Peyer's patch (tissue), 4 donors: ENCODE data around the gene C7. TPM values are rescaled to one million over a fixed set of nuclear protein-coding genes. Genes with fewer than 3 reads are reported as not detected.

Experiments used
- DNase-seq, 3 donors: peaks; one replicate each; pipeline ENCODE4 v3.0.0-alpha.2; 2017 to 2019
- H3K27ac ChIP-seq, 4 donors: fragments of 200-600 bp; sonication (generic); one replicate each; pipeline ENCODE4 v1.5.1; 2016 to 2019
- H3K27me3 ChIP-seq, 2 donors: fragments of 200-600 bp; sonication (generic); one replicate each; pipeline ENCODE4 v1.5.1; 2019
- H3K36me3 ChIP-seq, 3 donors: fragments of 200-600 bp; sonication (generic); one replicate each; pipeline ENCODE4 v1.5.1; 2016 to 2019
- H3K4me1 ChIP-seq, 4 donors: fragments of 200-600 bp; sonication (generic); one replicate each; pipeline ENCODE4 v1.5.1; 2016 to 2019
- H3K4me3 ChIP-seq, 4 donors: fragments of 200-600 bp; sonication (generic); 1 replicate in 3 of 4; 2 replicates in 1 of 4; pipeline ENCODE4 v1.5.1; 2016 to 2019; ENCODE audit warnings: mild to moderate bottlenecking in 1 of 4
- H3K9me3 ChIP-seq, 4 donors: fragments of 200-600 bp; sonication (generic); one replicate each; pipeline ENCODE4 v1.5.1; 2016 to 2019; ENCODE audit warnings: mild to moderate bottlenecking in 1 of 4
- POLR2A ChIP-seq, 2 donors: fragments of 450-650 bp; IDR thresholded peaks; one replicate each; pipeline ENCODE4 v1.5.1; 2017; ENCODE audit warnings: antibody characterized with exemption in 2 of 2, mild to moderate bottlenecking in 2 of 2, moderate library complexity in 2 of 2
- total RNA-seq, 4 donors: library from RNA; depleted of rRNA; stranded (reverse); fragments of >200 nt; gene quantifications; one replicate each; pipeline ENCODE4 v1.1.0, GENCODE V29; 2016
- TF ChIP-seq, protein P1 (sequence below), 6 experiments: fragments of 450-650 bp in 4 of 6; fragments of 200-600 bp in 2 of 6; sonication (generic) in 1 of 6; IDR thresholded peaks; one replicate each; pipeline ENCODE4 v1.5.1; 2017 to 2019; ENCODE audit warnings: antibody characterized with exemption in 6 of 6, mild to moderate bottlenecking in 3 of 6, moderate library complexity in 1 of 6

Gene C7
- total RNA-seq, 4 donors from 2014 or later = 42.2 to 287 (median 56.4) TPM

GRCh38 chr5:40976041-40976440 lies 66.7 kb downstream of the C7 start:
- H3K36me3 ChIP-seq = no peaks in the 10 kb centered on the region
- no peak for TF ChIP-seq POLR2A (IDR thresholded peaks at IDR 0.05)
- TF ChIP-seq, protein P1, sequence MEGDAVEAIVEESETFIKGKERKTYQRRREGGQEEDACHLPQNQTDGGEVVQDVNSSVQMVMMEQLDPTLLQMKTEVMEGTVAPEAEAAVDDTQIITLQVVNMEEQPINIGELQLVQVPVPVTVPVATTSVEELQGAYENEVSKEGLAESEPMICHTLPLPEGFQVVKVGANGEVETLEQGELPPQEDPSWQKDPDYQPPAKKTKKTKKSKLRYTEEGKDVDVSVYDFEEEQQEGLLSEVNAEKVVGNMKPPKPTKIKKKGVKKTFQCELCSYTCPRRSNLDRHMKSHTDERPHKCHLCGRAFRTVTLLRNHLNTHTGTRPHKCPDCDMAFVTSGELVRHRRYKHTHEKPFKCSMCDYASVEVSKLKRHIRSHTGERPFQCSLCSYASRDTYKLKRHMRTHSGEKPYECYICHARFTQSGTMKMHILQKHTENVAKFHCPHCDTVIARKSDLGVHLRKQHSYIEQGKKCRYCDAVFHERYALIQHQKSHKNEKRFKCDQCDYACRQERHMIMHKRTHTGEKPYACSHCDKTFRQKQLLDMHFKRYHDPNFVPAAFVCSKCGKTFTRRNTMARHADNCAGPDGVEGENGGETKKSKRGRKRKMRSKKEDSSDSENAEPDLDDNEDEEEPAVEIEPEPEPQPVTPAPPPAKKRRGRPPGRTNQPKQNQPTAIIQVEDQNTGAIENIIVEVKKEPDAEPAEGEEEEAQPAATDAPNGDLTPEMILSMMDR (IDR thresholded peaks at IDR 0.05) = no peak
- no peaks in the 10 kb centered on the region for H3K4me1 ChIP-seq
- no peaks in the 10 kb centered on the region for H3K27me3 ChIP-seq
- no peak overlapping the region for H3K4me3 ChIP-seq
- no peak for DNase-seq
- H3K27ac ChIP-seq = no peak overlapping the region
- no peaks in the 10 kb centered on the region for H3K9me3 ChIP-seq

- TF ChIP-seq POLR2A (IDR thresholded peaks at IDR 0.05) = no peak
- TF ChIP-seq, protein P1 (IDR thresholded peaks at IDR 0.05) = no peak
- no peak for DNase-seq
- H3K9me3 ChIP-seq = no peaks in the 10 kb centered on the region
- H3K4me3 ChIP-seq = no peak overlapping the region
- no peaks in the 10 kb centered on the region for H3K27me3 ChIP-seq
- no peak overlapping the region for H3K27ac ChIP-seq
- H3K4me1 ChIP-seq = no peaks in the 10 kb centered on the region
- no peaks in the 10 kb centered on the region for H3K36me3 ChIP-seq
Measured at GRCh38 chr5:40976836-40977235, 67.5 kb downstream of the C7 start.

DNA sequence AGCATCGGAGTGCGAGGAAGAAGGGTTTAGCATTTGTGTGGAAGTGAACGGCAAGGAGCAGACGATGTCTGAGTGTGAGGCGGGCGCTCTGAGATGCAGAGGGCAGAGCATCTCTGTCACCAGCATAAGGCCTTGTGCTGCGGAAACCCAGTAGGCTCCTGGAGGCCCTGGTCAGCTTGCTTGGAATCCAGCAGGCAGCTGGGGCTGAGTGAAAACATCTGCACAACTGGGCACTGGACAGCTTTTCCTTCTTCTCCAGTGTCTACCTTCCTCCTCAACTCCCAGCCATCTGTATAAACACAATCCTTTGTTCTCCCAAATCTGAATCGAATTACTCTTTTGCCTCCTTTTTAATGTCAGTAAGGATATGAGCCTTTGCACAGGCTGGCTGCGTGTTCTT lies 72.1 kb downstream of the C7 start:
- Histone ChIP-seq H3K27me3 (no peaks in the 10 kb centered on the region), H3K4me3 (no peak overlapping the region), H3K27ac (no peak overlapping the region), H3K36me3 (no peaks in the 10 kb centered on the region), H3K4me1 (no peaks in the 10 kb centered on the region), H3K9me3 (no peaks in the 10 kb centered on the region)
- TF ChIP-seq, protein P1 (IDR thresholded peaks at IDR 0.05) = no peak
- TF ChIP-seq POLR2A (IDR thresholded peaks at IDR 0.05) = no peak
- DNase-seq = no peak

DNA sequence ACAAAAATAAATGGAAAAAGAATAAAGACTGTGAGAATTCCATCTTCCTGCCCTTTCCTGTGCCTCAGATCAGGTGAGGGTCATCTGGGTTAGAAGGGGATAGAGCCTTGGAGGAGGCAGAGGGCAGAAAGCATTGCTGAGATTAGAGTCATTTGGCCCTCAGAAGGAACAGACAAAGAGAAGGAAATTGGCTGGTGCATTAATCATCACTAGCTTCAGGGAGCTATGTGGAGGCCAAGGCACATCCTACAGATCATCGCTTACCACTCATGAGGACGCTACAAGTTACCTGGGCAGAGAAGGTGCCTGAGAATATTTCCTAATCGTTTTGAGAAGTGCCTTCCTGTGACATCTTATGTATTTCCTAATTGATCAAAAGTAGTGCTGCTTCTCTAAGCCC lies 74.5 kb downstream of the C7 start:
- no peak for DNase-seq
- TF ChIP-seq, protein P1 (IDR thresholded peaks at IDR 0.05) = no peak
- no peak for TF ChIP-seq POLR2A (IDR thresholded peaks at IDR 0.05)
- no peaks in the 10 kb centered on the region for H3K4me1 ChIP-seq
- no peak overlapping the region for H3K27ac ChIP-seq
- no peaks in the 10 kb centered on the region for H3K9me3 ChIP-seq
- no peaks in the 10 kb centered on the region for H3K36me3 ChIP-seq
- H3K4me3 ChIP-seq = no peak overlapping the region
- no peaks in the 10 kb centered on the region for H3K27me3 ChIP-seq

DNA sequence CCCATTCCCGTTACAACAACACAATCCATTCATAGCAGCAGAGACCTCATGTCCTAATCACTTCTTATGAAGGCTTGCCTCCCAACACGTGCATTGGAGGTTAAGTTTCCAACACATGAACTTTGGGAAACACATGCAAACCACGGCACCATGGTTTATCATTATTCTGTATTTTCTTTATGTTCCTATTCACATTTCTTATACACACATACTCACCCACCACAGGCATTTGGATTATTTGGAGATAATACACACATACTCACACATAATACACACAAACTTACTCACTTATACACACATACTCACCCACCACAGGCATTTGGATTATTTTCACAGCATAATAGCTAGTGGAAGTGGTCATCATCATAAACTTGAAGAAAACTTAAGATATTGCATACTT lies 75.6 kb downstream of the C7 start:
- DNase-seq = no peak
- Histone ChIP-seq H3K4me1 (no peaks in the 10 kb centered on the region), H3K27ac (no peak overlapping the region), H3K4me3 (no peak overlapping the region), H3K36me3 (no peaks in the 10 kb centered on the region), H3K27me3 (no peaks in the 10 kb centered on the region), H3K9me3 (no peaks in the 10 kb centered on the region)
- TF ChIP-seq POLR2A (IDR thresholded peaks at IDR 0.05) = no peak
- TF ChIP-seq, protein P1 (IDR thresholded peaks at IDR 0.05) = no peak

DNA sequence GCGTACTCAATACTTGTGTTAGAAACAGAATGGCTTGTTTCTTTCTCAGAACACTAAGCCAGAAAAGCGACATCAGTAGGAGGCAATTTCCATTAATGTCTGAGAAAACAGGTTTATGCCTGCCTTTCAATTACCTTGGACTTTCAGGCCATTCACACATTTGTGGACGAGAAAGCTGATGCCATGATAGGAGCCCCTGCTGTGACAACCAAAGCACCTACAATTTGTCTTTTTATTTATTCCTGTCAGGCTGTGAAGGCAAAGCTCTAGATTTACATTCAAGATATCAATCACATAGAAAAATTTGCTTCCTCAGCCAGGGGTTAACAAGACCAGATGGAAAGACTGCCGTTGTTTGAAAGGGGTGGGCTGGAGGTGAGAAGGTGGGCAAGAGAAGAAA lies 76.2 kb downstream of the C7 start:
- Histone ChIP-seq H3K27me3 (no peaks in the 10 kb centered on the region), H3K9me3 (no peaks in the 10 kb centered on the region), H3K27ac (no peak overlapping the region), H3K4me3 (no peak overlapping the region), H3K4me1 (no peaks in the 10 kb centered on the region), H3K36me3 (no peaks in the 10 kb centered on the region)
- DNase-seq = no peak
- TF ChIP-seq, protein P1 (IDR thresholded peaks at IDR 0.05) = no peak
- TF ChIP-seq POLR2A (IDR thresholded peaks at IDR 0.05) = no peak
